Activated CD8-positive, alpha-beta memory T cell treated with anti-CD3 and anti-CD28 coated beads for 4 hours (primary cell): ENCODE data around the gene SLC1A2.

ENCODE experiments used
- DNase-seq, 2 donors: peaks; one replicate each; pipeline ENCODE4 v3.0.0-alpha.2; 2020; ENCODE audit warnings: low read depth in 2 of 2

Gene SLC1A2

DNA sequence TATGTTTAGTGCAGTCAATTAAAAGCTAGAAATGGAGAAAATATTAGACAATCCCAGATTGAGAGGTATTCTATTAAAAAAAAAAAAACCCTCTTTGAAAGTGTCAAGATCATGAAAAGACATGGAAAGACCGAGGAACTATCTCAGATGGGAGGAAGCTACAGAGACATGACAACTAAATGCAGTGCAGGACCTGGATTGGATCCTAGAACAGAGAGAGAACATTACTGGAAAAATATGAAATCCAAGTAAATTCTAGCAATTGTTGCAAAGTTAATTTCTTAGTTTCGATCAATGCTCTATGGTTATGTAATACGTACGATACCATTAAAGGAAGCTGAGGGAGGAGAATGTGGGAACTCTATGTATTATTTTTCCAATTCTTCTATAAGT lies 43.2 kb downstream of the SLC1A2 start:
- no peak for DNase-seq

- DNase-seq: no peak
Measured at GRCh38 chr11:35375332-35376117, 43.8 kb downstream of the SLC1A2 start.

DNA sequence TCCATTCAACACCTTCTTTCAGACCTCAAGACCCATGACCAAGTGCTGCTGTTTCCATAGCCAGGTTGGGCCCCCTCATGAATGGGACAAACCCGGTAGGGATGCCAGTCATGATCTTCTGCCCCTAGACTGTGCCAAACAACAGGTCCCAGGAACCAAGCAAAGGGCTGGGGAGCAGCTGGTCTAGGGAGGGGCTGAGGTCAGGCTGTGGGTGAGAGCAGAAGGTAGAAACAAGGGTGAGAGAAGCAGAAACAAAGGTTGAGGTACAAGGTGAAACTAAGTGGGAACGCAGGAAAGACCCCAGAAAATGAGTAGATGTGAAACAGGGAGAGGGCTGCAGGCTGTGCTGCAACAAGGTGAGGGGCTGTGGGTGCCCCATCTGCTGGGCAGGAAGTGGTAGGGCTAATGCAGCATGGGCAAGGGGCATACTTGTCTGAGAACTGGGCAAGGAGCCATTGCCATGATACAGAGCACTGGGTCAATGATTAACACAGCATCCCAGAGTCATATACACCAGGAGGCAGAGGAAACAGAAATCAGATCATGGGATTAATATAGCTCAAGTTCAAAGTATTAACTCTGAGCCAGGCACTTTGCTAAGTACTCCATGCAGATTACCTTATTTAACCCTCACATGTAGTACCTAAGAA lies 45.9 kb downstream of the SLC1A2 start:
- no peak for DNase-seq

DNA sequence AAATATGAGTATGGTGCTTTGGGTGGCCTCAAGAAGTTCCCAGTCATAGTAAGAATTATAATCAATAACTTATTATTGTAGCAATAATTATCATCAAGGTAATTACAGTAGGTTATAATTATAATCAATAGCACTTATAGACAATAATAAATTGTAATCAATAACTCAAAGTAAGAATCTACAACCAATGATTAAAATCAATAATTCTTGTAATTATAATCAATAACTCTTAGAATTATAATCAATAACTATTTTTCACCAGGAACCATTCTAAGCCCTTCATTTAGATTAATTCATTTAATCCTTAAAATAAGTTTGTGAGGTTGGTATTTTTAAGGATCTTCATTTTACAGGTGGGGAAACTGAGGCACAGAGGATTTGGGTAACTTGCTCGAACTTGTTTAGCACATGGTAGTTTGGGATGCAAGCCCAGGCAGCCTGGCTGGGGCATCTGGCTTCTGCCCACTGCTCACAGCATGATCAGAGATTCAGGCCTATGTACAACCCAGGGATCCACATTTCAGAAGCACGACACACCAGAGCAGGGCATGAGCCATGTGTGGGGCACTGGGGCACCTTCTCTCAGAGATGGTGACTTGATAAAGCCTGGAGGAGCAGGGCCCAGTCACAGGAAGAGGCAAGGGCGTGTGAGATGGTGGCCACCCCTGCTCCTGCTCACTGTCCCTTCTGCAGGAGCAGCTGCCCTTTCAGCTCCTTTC lies 46.6 kb downstream of the SLC1A2 start:
- DNase-seq: no peak

DNA sequence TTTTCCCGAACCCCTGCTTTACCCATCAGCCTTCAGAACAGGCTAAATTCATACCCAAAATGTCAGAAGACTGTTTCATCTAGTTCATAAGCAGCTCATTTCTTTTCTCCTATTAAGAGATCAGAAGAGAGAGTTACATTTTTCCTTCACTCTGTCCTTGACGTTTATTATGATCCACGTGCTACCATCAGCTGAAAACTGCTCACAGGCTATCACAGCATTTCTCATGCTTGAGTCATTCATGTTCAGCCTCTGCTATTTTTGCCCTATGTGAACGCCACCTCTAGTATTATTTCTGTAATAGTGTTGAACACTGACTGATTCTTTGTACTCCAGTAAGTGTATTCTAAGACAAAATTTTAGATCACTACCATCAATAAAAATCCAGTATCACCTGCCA lies 51.9 kb downstream of the SLC1A2 start:
- no peak for DNase-seq

- DNase-seq: no peak
Measured at GRCh38 chr11:35366798-35367197, 52.6 kb downstream of the SLC1A2 start.

DNA sequence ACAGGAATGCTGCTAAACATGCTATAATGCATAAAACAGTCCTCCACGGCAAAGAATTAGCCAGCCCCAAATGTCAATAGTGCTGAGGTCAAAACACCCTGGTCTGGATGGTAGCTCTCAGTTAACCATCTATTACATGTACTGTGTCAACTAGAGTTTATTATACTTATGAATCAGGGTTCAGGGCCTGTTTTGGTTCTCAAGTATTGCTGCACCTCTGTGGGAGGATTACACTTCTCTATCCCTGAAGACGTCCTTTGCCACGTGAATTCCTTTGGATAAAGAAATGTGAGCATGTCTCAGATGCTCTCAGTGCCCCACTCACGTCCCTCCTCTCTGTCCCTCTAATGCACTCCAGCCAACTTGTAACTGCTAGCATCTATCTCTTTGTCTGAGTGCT lies 53.4 kb downstream of the SLC1A2 start:
- no peak for DNase-seq

DNA sequence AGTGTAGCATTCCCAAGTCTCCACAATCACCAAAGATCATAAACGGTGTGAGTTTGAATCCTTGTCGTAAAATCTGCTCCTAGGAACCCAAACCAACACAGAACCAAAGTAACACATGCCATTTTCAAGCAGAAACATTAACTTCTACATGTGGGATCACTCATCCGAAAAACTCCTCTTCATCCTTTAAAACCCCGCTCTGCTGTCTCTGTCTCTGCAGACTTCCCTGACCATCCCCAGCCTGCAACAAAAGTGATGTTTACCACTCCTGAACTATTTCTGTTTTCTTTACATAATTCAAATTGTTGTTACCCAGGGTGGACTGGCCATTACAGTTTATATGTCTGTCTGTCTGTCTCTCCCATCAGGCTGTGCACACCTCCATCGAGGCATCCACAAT lies 54.0 kb downstream of the SLC1A2 start:
- DNase-seq: no peak

GRCh38 chr11:35363854-35364780 lies 55.2 kb downstream of the SLC1A2 start:
- no peak for DNase-seq

DNA sequence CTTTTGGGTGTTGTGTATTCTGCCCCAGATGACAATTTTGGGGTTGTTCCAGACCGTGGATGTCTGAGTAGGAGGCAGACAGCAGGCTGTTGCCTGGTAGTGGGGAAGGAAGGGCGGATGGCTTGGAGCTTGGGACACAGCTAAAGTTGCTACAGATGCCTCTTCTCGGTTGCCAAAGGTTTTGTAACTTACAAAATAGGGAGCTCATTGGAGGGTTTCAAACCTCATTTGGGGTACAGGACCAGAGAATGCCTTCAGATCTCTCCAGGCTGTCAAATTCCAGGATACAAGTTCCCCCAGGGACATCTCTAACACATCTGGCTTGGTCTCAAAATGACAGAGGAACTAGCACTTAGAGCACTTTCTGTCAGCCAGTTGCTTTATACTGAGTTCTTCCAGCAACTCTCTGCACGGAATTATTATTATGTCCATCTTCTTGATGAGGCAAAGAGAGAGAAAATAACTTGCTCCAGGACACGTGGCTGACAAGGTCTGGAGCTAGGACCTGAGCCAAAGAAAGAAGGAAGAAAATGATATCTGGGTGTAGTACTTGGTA lies 56.0 kb downstream of the SLC1A2 start:
- no peak for DNase-seq

DNA sequence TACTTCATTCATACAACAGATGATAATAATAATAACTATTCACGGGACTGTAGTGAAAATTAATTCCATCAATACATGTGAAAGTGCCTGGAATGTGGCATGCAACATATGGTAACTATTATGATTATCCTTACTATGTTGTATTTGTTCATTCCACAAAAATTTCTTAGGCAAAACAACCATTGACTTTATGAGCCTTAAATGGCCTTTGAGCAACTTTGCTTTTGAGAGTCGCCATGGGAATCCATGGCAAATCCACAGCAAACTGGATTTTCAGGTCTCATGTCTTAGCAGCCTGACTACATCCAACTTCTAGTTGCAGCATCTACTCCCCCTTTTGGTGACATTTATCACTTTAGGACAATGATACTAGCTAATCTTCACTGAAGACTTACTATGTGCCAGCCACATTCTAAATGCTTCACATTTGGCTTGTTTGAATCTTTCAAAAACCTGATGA lies 56.8 kb downstream of the SLC1A2 start:
- DNase-seq: no peak

GRCh38 chr11:35360055-35360530 lies 59.3 kb downstream of the SLC1A2 start:
- no peak for DNase-seq

- DNase-seq: no peak
Measured at GRCh38 chr11:35359321-35360054, 59.9 kb downstream of the SLC1A2 start.

GRCh38 chr11:35358391-35358790 lies 61.0 kb downstream of the SLC1A2 start:
- DNase-seq: no peak

GRCh38 chr11:35357923-35358322 lies 61.4 kb downstream of the SLC1A2 start:
- DNase-seq: no peak

DNA sequence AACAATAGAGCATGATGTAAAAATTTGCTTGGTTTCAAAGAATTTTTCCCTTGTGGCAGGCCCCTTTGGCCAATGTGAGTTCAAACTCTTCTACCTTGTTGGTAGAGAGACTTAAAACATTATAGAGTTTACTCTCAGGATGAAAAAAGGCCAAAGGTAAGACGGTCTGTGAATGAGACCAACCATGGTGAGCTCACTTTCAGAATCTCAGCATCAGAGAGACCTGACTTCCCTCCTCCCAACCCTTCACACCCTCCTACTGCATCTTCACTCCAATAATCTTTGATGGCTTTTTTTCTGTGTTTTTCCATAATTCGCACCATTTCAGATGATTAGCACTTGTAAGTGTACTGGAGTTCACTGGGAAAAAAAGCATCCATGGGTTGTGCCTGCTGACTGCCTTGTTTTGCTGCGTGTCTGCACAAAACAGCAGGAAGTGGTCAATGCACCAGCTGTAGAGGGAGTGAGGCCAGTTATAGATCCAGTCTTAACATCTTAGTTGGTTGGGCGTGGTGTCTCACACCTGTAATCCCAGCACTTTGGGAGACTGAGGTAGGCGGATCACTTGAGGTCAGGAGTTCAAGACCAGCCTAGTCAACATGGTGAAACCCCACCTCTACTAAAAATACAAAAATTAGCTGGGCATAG lies 64.1 kb downstream of the SLC1A2 start:
- no peak for DNase-seq

GRCh38 chr11:35354644-35355043 lies 64.7 kb downstream of the SLC1A2 start:
- DNase-seq: no peak

DNA sequence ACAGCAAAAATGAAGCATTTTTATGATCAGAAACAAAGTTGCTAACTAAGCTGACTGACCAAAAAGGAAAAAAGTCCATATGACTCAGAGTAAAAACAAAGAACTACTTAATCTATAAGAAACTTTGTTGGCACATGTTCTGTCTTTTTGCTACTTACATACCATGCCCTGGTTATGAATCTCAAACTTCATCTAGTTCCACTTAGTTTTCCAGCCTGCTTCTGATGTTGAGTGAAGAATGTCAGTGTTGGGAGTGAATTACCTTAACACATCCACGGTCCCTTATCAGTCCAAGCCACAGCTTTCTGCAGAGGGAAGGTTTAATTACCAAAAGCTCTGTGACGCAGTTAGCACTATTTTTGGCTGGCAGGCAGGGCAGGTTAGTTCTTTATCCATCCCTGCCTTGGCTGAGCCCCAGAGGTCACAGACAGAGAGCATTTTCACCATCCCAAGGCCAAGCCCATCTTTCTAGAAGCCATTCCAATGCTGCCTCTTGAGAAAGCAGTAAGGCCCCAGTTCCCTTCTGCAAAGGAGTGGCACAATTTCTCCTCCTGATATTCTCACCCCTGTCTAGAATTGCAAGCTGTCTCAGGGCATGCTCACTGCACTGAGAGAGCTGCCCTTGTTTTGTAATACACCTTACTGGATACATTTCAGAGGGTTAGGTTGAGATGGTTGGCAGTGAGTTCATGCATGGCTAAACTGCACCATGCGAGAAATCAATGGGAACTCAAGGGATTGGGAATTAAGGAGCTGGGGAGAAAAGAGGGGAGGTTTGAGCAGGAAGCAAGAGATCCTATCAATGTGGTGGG lies 67.1 kb downstream of the SLC1A2 start:
- DNase-seq: no peak

DNA sequence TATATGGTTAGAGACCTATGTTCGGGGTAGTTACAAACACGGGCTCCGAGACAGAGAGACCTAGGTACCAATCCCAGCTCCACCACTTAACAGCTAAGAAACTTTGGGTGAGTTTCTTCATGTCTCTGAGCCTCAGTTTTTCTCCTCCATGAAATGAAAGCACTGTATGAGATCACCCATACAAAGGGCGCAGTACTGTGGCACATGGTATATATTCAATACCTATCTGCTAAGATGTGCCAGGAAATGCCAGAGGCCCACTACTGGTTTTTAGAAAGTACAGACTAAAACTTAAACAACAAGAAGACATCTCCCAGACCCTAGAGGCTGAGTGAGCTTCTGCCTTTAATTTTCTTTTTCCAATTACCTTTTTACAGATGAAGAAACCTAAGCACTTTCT lies 69.5 kb downstream of the SLC1A2 start:
- no peak for DNase-seq
